Thymus (tissue), 11 donors: Measurements from ENCODE around the gene PPP2R3B. TPM values are rescaled to one million over a fixed set of nuclear protein-coding genes. Genes with fewer than 3 reads are reported as not detected.
"Not testable (repeated sequence)": the region's sequence is repeated elsewhere in the genome, so short reads cannot be mapped to it uniquely, and the experiment has no call there.

ENCODE experiments used
- DNase-seq, 9 donors: peaks; one replicate each; pipeline ENCODE4 v3.0.0-alpha.2; 2013; ENCODE audit warnings: low spot score in 9 of 9, low read depth in 6 of 9, missing footprints in 1 of 9
- H3K27ac ChIP-seq, 2 donors: one replicate each; pipeline ENCODE4 v1.5.1; 2013; ENCODE audit warnings: control low read depth in 1 of 2, low read depth in 1 of 2, low read length in 1 of 2, mild to moderate bottlenecking in 1 of 2, moderate library complexity in 1 of 2
- H3K27me3 ChIP-seq, 2 donors: one replicate each; pipeline ENCODE4 v1.5.1; 2013; ENCODE audit warnings: low read length in 1 of 2; ENCODE audit not compliant: control insufficient read depth in 2 of 2, insufficient read depth in 1 of 2
- H3K36me3 ChIP-seq, 2 donors: one replicate each; pipeline ENCODE4 v1.5.1; 2013; ENCODE audit warnings: low read length in 1 of 2, mild to moderate bottlenecking in 1 of 2, moderate library complexity in 1 of 2; ENCODE audit not compliant: control insufficient read depth in 2 of 2, insufficient read depth in 2 of 2
- H3K4me1 ChIP-seq, 2 donors: one replicate each; pipeline ENCODE4 v1.5.1; 2013; ENCODE audit warnings: low read length in 2 of 2; ENCODE audit not compliant: control insufficient read depth in 2 of 2, insufficient read depth in 2 of 2
- H3K4me3 ChIP-seq, 2 donors: one replicate each; pipeline ENCODE4 v1.5.1; 2013; ENCODE audit warnings: low read length in 2 of 2, control low read depth in 1 of 2, mild to moderate bottlenecking in 1 of 2
- H3K9me3 ChIP-seq, 2 donors: one replicate each; pipeline ENCODE4 v1.5.1; 2013; ENCODE audit warnings: low read length in 1 of 2, mild to moderate bottlenecking in 1 of 2; ENCODE audit not compliant: control insufficient read depth in 2 of 2, insufficient read depth in 1 of 2
- WGBS: extraction: QIAGEN DNeasy Blood & Tissue Kit; methylation state at CpG from one replicate; pipeline ENCODE4 v1.1.7; 2013; 5-methylcytosine and 5-hydroxymethylcytosine counted together
- polyA plus RNA-seq: library from polyadenylated mRNA; stranded (reverse); fragments of 200-250 nt; gene quantifications from one replicate; pipeline ENCODE4 v1.2.3, GENCODE V29; 2013
- total RNA-seq: library from RNA; stranded (reverse); fragments of 120-200 nt; gene quantifications from one replicate; pipeline ENCODE4 v1.2.4, GENCODE V29; 2013
- donor health status: healthy.

PPP2R3B gene
- total and polyA plus RNA-seq, 2 donors = 54.1 to 88.5 TPM

- no peak overlapping the region for H3K4me3 ChIP-seq
- no peak overlapping the region for H3K27ac ChIP-seq
- 98% methylated on average over 58 of the region's 58 CpGs for WGBS
- DNase-seq = no peak
- no peaks in the 10 kb centered on the region for H3K9me3 ChIP-seq
- peaks cover 51 to 64% of the 10 kb centered on the region in 2 donors for H3K36me3 ChIP-seq
- H3K27me3 ChIP-seq = no peaks in the 10 kb centered on the region
- no peaks in the 10 kb centered on the region for H3K4me1 ChIP-seq
These were observed 79.2 kb downstream of the PPP2R3B start for GRCh38 chrX:307261-308111.

GRCh38 chrX:306614-307251, 80.0 kb downstream of the PPP2R3B start:
- H3K4me1 ChIP-seq, H3K4me3 ChIP-seq, H3K27me3 ChIP-seq, DNase-seq, H3K27ac ChIP-seq, H3K9me3 ChIP-seq: not testable (repeated sequence)
- over 99% methylated on average over 3 of the region's 3 CpGs for WGBS
- H3K36me3 ChIP-seq = peaks cover 44 to 64% of the 10 kb centered on the region in 2 donors

GRCh38 chrX:305781-306613, 80.7 kb downstream of the PPP2R3B start:
- not testable (repeated sequence) for H3K4me1 ChIP-seq, H3K9me3 ChIP-seq, H3K4me3 ChIP-seq, DNase-seq, H3K27me3 ChIP-seq, H3K27ac ChIP-seq
- 98% methylated on average over 12 of the region's 12 CpGs for WGBS
- peaks cover 37 to 61% of the 10 kb centered on the region in 2 donors for H3K36me3 ChIP-seq

GRCh38 chrX:302975-303374, 83.7 kb downstream of the PPP2R3B start:
- no peaks in the 10 kb centered on the region for H3K9me3 ChIP-seq
- H3K4me1 ChIP-seq = no peaks in the 10 kb centered on the region
- no peak for DNase-seq
- no peaks in the 10 kb centered on the region for H3K27me3 ChIP-seq
- peaks cover 31 to 61% of the 10 kb centered on the region in 2 donors for H3K36me3 ChIP-seq
- no peak overlapping the region for H3K4me3 ChIP-seq
- H3K27ac ChIP-seq = no peak overlapping the region
- WGBS = 95% methylated on average over 19 of the region's 19 CpGs

- no peak for DNase-seq
- no peaks in the 10 kb centered on the region for H3K4me1 ChIP-seq
- H3K27ac ChIP-seq = no peak overlapping the region
- 98% methylated on average over 8 of the region's 8 CpGs for WGBS
- H3K4me3 ChIP-seq = no peak overlapping the region
- no peaks in the 10 kb centered on the region for H3K27me3 ChIP-seq
- no peaks in the 10 kb centered on the region for H3K9me3 ChIP-seq
- H3K36me3 ChIP-seq = peaks cover 21 to 52% of the 10 kb centered on the region in 2 donors
These were observed 86.4 kb downstream of the PPP2R3B start for GRCh38 chrX:300334-300733.

- DNase-seq = no peak
- Histone ChIP-seq H3K27me3 (no peaks in the 10 kb centered on the region), H3K9me3 (no peaks in the 10 kb centered on the region), H3K4me1 (no peaks in the 10 kb centered on the region), H3K27ac (no peak overlapping the region), H3K4me3 (no peak overlapping the region), H3K36me3 (peaks cover 14 to 49% of the 10 kb centered on the region in 2 donors)
- 96% methylated on average over 36 of the region's 36 CpGs for WGBS
These were observed 87.7 kb downstream of the PPP2R3B start for GRCh38 chrX:298993-299392.

GRCh38 chrX:295136-295535, 91.6 kb downstream of the PPP2R3B start:
- H3K27me3 ChIP-seq = no peaks in the 10 kb centered on the region
- DNase-seq = no peak
- WGBS = 98% methylated on average over 21 of the region's 21 CpGs
- H3K4me3 ChIP-seq = no peak overlapping the region
- H3K36me3 ChIP-seq = peaks cover 37 to 57% of the 10 kb centered on the region in 2 donors
- no peak overlapping the region for H3K27ac ChIP-seq
- H3K9me3 ChIP-seq = peaks cover 3 to 14% of the 10 kb centered on the region in 2 donors
- H3K4me1 ChIP-seq = no peaks in the 10 kb centered on the region

GRCh38 chrX:292900-293897, 93.5 kb downstream of the PPP2R3B start:
- 97% methylated on average over 47 of the region's 47 CpGs for WGBS
- no peak for DNase-seq
- H3K4me1 ChIP-seq = no peaks in the 10 kb centered on the region
- no peak overlapping the region for H3K4me3 ChIP-seq
- no peak overlapping the region for H3K27ac ChIP-seq
- peaks cover 39 to 64% of the 10 kb centered on the region in 2 donors for H3K36me3 ChIP-seq
- H3K27me3 ChIP-seq = no peaks in the 10 kb centered on the region
- H3K9me3 ChIP-seq = peaks cover 3 to 14% of the 10 kb centered on the region in 2 donors
